Measurements from ENCODE around the gene ZBTB34.
"Not testable (repeated sequence)": the region's sequence is repeated elsewhere in the genome, so short reads cannot be mapped to it uniquely, and the experiment has no call there.

Gene ZBTB34

GRCh38 chr9:126860077-126860756 lies at the start of gene ZBTB34:
ZBTB34 (plus strand) TSS chr9:126860639; CDS start chr9:126879400, 18,761 bp downstream.
- peak; percentile 62 for DNase-seq (ENCODE audit: low read depth)

GRCh38 chr9:126813072-126813471 lies 47.4 kb upstream of the ZBTB34 start:
- no peak for DNase-seq (ENCODE audit: low read depth)

- DNase-seq (ENCODE audit: low read depth), result no peak
These were observed 46.3 kb upstream of the ZBTB34 start for GRCh38 chr9:126814091-126814490.

- not testable (repeated sequence) for DNase-seq (ENCODE audit: low read depth)
These were observed 42.8 kb upstream of the ZBTB34 start for GRCh38 chr9:126817615-126818014.

GRCh38 chr9:126818482-126818881 lies 42.0 kb upstream of the ZBTB34 start:
- DNase-seq (ENCODE audit: low read depth), result no peak

GRCh38 chr9:126819482-126819881 lies 41.0 kb upstream of the ZBTB34 start:
- no peak for DNase-seq (ENCODE audit: low read depth)

- no peak for DNase-seq (ENCODE audit: low read depth)
These were observed 38.2 kb upstream of the ZBTB34 start for GRCh38 chr9:126822278-126822677.

GRCh38 chr9:126822873-126823272 lies 37.6 kb upstream of the ZBTB34 start:
- no peak for DNase-seq (ENCODE audit: low read depth)

- not testable (repeated sequence) for DNase-seq (ENCODE audit: low read depth)
These were observed 36.4 kb upstream of the ZBTB34 start for GRCh38 chr9:126824052-126824451.

- DNase-seq (ENCODE audit: low read depth), result no peak
These were observed 33.2 kb upstream of the ZBTB34 start for GRCh38 chr9:126827227-126827626.

- DNase-seq (ENCODE audit: low read depth), result no peak
These were observed 31.4 kb upstream of the ZBTB34 start for GRCh38 chr9:126829035-126829434.

GRCh38 chr9:126830827-126831226 lies 29.6 kb upstream of the ZBTB34 start:
- no peak for DNase-seq (ENCODE audit: low read depth)

GRCh38 chr9:126832440-126832839 lies 28.0 kb upstream of the ZBTB34 start:
- no peak for DNase-seq (ENCODE audit: low read depth)

- no peak for DNase-seq (ENCODE audit: low read depth)
These were observed 27.4 kb upstream of the ZBTB34 start for GRCh38 chr9:126833020-126833419.

- DNase-seq (ENCODE audit: low read depth), result no peak
These were observed 26.6 kb upstream of the ZBTB34 start for GRCh38 chr9:126833710-126834345.

- no peak for DNase-seq (ENCODE audit: low read depth)
These were observed 25.8 kb upstream of the ZBTB34 start for GRCh38 chr9:126834672-126835071.

- no peak for DNase-seq (ENCODE audit: low read depth)
These were observed 24.2 kb upstream of the ZBTB34 start for GRCh38 chr9:126836216-126836615.

- no peak for DNase-seq (ENCODE audit: low read depth)
These were observed 22.2 kb upstream of the ZBTB34 start for GRCh38 chr9:126838055-126838811.

- no peak for DNase-seq (ENCODE audit: low read depth)
These were observed 21.5 kb upstream of the ZBTB34 start for GRCh38 chr9:126838895-126839294.

GRCh38 chr9:126839301-126839700 lies 21.1 kb upstream of the ZBTB34 start:
- DNase-seq (ENCODE audit: low read depth), result no peak

GRCh38 chr9:126842220-126842842 lies 18.1 kb upstream of the ZBTB34 start:
- no peak for DNase-seq (ENCODE audit: low read depth)

- no peak for DNase-seq (ENCODE audit: low read depth)
These were observed 17.3 kb upstream of the ZBTB34 start for GRCh38 chr9:126842977-126843799.
